H1 (cell line): ENCODE results near the gene ZNF639. TPM values are rescaled to one million over a fixed set of nuclear protein-coding genes. Genes with fewer than 3 reads are reported as not detected.

ENCODE experiments used
- BACH1 ChIP-seq: IDR thresholded peaks from 2 replicates; pipeline ENCODE4 v1.6.1; 2012; ENCODE audit warnings: low read length, improper control_type of control experiment
- CHD2 ChIP-seq: IDR thresholded peaks from 2 replicates; pipeline ENCODE4 v1.6.1; 2012; ENCODE audit warnings: low read length, improper control_type of control experiment
- CHD7 ChIP-seq: fragments of 300-600 bp; sonication (generic); IDR thresholded peaks from 2 replicates; pipeline ENCODE4 v1.7.1; 2012; ENCODE audit warnings: low read length, moderate library complexity, mild to moderate bottlenecking, inconsistent platforms; ENCODE audit not compliant: insufficient replicate concordance
- FOSL1 ChIP-seq: IDR thresholded peaks from 2 replicates; pipeline ENCODE4 v1.6.1; 2011; ENCODE audit warnings: mild to moderate bottlenecking, low read depth, low read length, moderate library complexity; ENCODE audit not compliant: insufficient read depth
- KDM1A ChIP-seq: fragments of 200-600, 300-600 bp; sonication (generic); IDR thresholded peaks from 2 replicates; pipeline ENCODE4 v1.7.1; 2016; ENCODE audit warnings: mild to moderate bottlenecking, low read length, borderline replicate concordance
- SIX5 ChIP-seq: IDR thresholded peaks from 2 replicates; pipeline ENCODE4 v1.6.1; 2011; ENCODE audit warnings: mild to moderate bottlenecking, low read depth, low read length
- SP2 ChIP-seq: IDR thresholded peaks from 2 replicates; pipeline ENCODE4 v1.6.1; 2012; ENCODE audit warnings: mild to moderate bottlenecking, low read length, inconsistent platforms
- TCF12 ChIP-seq: IDR thresholded peaks from 2 replicates; pipeline ENCODE4 v1.6.1; 2011; ENCODE audit warnings: low read depth, mild to moderate bottlenecking, low read length
- TEAD4 ChIP-seq: IDR thresholded peaks from 2 replicates; pipeline ENCODE4 v1.6.1; 2012; ENCODE audit warnings: low read depth, low read length, inconsistent platforms, mixed read lengths
- polyA plus RNA-seq, 7 experiments: library from polyadenylated mRNA; depleted of rRNA in 3 of 7; stranded (reverse) in 5 of 7; unstranded in 2 of 7; fragments of >200 nt in 5 of 7; fragments of 200-250 nt in 2 of 7; gene quantifications; 1 replicate in 5 of 7; 2 replicates in 1 of 7; 4 replicates in 1 of 7; pipeline versions ENCODE4 v1.2.1 to v1.2.3, GENCODE V29; 2011 to 2013; ENCODE audit warnings: missing spikeins in 2 of 7, mixed read lengths in 2 of 7
- total RNA-seq: library from RNA; stranded (reverse); fragmentation: NEBNext Ultra II Directional; extraction: Animal tissue kit (Norgen Biotek cat#: 25700); gene quantifications from 2 replicates; pipeline ENCODE4 v1.2.1, GENCODE V29; 2021

Gene ZNF639
- total and polyA plus RNA-seq, 2 of the 8 experiments (the other 6 are each of a cell fraction or from before 2014, with no cell fraction given): 9.1 to 41.4 TPM

GRCh38 chr3:179278932-179279693 is 43.7 kb upstream of the ZNF639 start (continued):
- TF ChIP-seq CHD7 (no peak), CHD2 (no peak), SP2 (no peak), FOSL1 (no peak), KDM1A (no peak), TEAD4 (no peak), BACH1 (no peak), TCF12 (no peak), SIX5 (no peak)
- TF ChIP-seq, all 59 proteins: peak for 0
